IMR-90 (cell line): ENCODE results near the gene RIMS4. TPM values are rescaled to one million over a fixed set of nuclear protein-coding genes. Genes with fewer than 3 reads are reported as not detected.

Experiments
- ATAC-seq: fragments of 200-7000 bp; cut with Tn5 transposase; 2 replicates; pipeline ENCODE4 v1.9.1; 2020; ENCODE audit warnings: low read depth, mild to moderate bottlenecking, moderate library complexity
- BruUV-seq: library from RNA; stranded (reverse); fragments of 400-500 nt; replicated peaks from 2 replicates; lab custom pipeline; 2021; lab: Mats Ljungman, UMichigan
- CTCF ChIA-PET: fragments of 300-600 bp; formaldehyde crosslinking; extraction: SDS; loops from one replicate; lab custom pipeline; 2021; ENCODE audit warnings: antibody characterized with exemption; lab: Yijun Ruan, JAX
- POLR2A ChIA-PET: fragments of 300-600 bp; sonication (Branson Sonifier 250); formaldehyde crosslinking; loops from one replicate; lab custom pipeline; 2022; ENCODE audit warnings: antibody characterized with exemption; ENCODE audit not compliant: unreplicated experiment; lab: Charles Lee
- DNase-seq: peaks from one replicate; pipeline ENCODE4 v3.0.0; 2013
- H2AFZ ChIP-seq: replicated peaks from 2 replicates; pipeline ENCODE3; 2013; ENCODE audit warnings: low read length, mild to moderate bottlenecking; ENCODE audit not compliant: poor library complexity
- H2AK5ac ChIP-seq: 2 replicates; pipeline ENCODE4 v1.6.1; 2013; ENCODE audit warnings: low read depth, low read length, inconsistent platforms
- H2AK9ac ChIP-seq: replicated peaks from 2 replicates; pipeline ENCODE3; 2013; ENCODE audit warnings: mild to moderate bottlenecking, low read depth, low read length, moderate library complexity; ENCODE audit not compliant: poor library complexity
- H2BK120ac ChIP-seq: 2 replicates; pipeline ENCODE4 v1.6.1; 2013; ENCODE audit warnings: low read depth, low read length, inconsistent platforms
- H2BK15ac ChIP-seq: 3 replicates; pipeline ENCODE4 v1.6.1; 2013; ENCODE audit warnings: low read depth, low read length, inconsistent platforms
- H2BK20ac ChIP-seq: 2 replicates; pipeline ENCODE4 v1.6.1; 2013; ENCODE audit warnings: low read depth, mild to moderate bottlenecking, inconsistent platforms, low read length, moderate library complexity
- H2BK5ac ChIP-seq: 2 replicates; pipeline ENCODE4 v1.6.1; 2013; ENCODE audit warnings: mild to moderate bottlenecking, low read depth, low read length, inconsistent platforms; ENCODE audit not compliant: poor library complexity, severe bottlenecking
- H3K14ac ChIP-seq: replicated peaks from 2 replicates; pipeline ENCODE4 v1.6.1; 2013; ENCODE audit warnings: low read depth, low read length, inconsistent platforms
- H3K18ac ChIP-seq: 2 replicates; pipeline ENCODE4 v1.6.1; 2013; ENCODE audit warnings: low read depth, low read length, control low read depth
- H3K23ac ChIP-seq: 2 replicates; pipeline ENCODE4 v1.6.1; 2013; ENCODE audit warnings: low read depth, low read length, inconsistent platforms
- H3K27ac ChIP-seq: 2 replicates; pipeline ENCODE4 v1.5.1; 2013; ENCODE audit warnings: mild to moderate bottlenecking, control low read depth, low read length; ENCODE audit not compliant: insufficient read depth
- H3K27me3 ChIP-seq: 2 replicates; pipeline ENCODE4 v1.6.1; 2013; ENCODE audit warnings: low read length; ENCODE audit not compliant: control insufficient read depth, insufficient read depth
- H3K36me3 ChIP-seq: 2 replicates; pipeline ENCODE4 v1.6.1; 2013; ENCODE audit warnings: low read length, mixed read lengths; ENCODE audit not compliant: control insufficient read depth, insufficient read depth
- H3K4ac ChIP-seq: 2 replicates; pipeline ENCODE4 v1.6.1; 2013; ENCODE audit warnings: low read depth, low read length, inconsistent platforms
- H3K4me1 ChIP-seq: 2 replicates; pipeline ENCODE4 v1.6.1; 2013; ENCODE audit warnings: low read length, mixed read lengths; ENCODE audit not compliant: control insufficient read depth, insufficient read depth
- H3K4me2 ChIP-seq: 2 replicates; pipeline ENCODE4 v1.6.1; 2013; ENCODE audit warnings: low read depth, mild to moderate bottlenecking, control low read depth, low read length, moderate library complexity
- H3K4me3 ChIP-seq: 2 replicates; pipeline ENCODE4 v1.5.1; 2013; ENCODE audit warnings: low read depth, mild to moderate bottlenecking, control low read depth, low read length, moderate library complexity; ENCODE audit not compliant: insufficient read depth
- H3K56ac ChIP-seq: 2 replicates; pipeline ENCODE4 v1.6.1; 2013; ENCODE audit warnings: low read length, inconsistent platforms; ENCODE audit not compliant: insufficient read depth; ENCODE audit errors: extremely low read depth
- H3K79me1 ChIP-seq, 2 experiments: 2 replicates each; pipeline ENCODE4 v1.6.1; 2013; ENCODE audit warnings: low read length in 2 of 2, inconsistent platforms in 1 of 2, low read depth in 1 of 2
- H3K9ac ChIP-seq: 2 replicates; pipeline ENCODE4 v1.6.1; 2013; ENCODE audit warnings: low read depth, low read length, control low read depth
- H3K9me1 ChIP-seq: 2 replicates; pipeline ENCODE4 v1.6.1; 2013; ENCODE audit warnings: low read length, inconsistent platforms; ENCODE audit not compliant: insufficient read depth
- H3K9me3 ChIP-seq: 2 replicates; pipeline ENCODE4 v1.6.1; 2013; ENCODE audit warnings: low read length; ENCODE audit not compliant: control insufficient read depth, insufficient read depth
- H4K20me1 ChIP-seq: 2 replicates; pipeline ENCODE4 v1.6.1; 2013; ENCODE audit warnings: low read length, inconsistent platforms; ENCODE audit not compliant: insufficient read depth
- H4K5ac ChIP-seq: 2 replicates; pipeline ENCODE4 v1.6.1; 2013; ENCODE audit warnings: mild to moderate bottlenecking, low read depth, low read length, control low read depth
- H4K8ac ChIP-seq, 2 experiments: 2 replicates each; pipeline ENCODE4 v1.6.1; 2013; ENCODE audit warnings: low read depth in 2 of 2, low read length in 2 of 2, control low read depth in 1 of 2, inconsistent platforms in 1 of 2
- H4K91ac ChIP-seq: 2 replicates; pipeline ENCODE4 v1.6.1; 2013; ENCODE audit warnings: low read depth, low read length, inconsistent platforms; ENCODE audit not compliant: insufficient read depth
- BHLHE40 ChIP-seq: fragments of 150-350 bp; IDR thresholded peaks from 2 replicates; pipeline ENCODE4 v1.6.1; 2016; ENCODE audit warnings: mild to moderate bottlenecking, low read depth, low read length
- CHD1 ChIP-seq: IDR thresholded peaks from 2 replicates; pipeline ENCODE4 v1.6.1; 2012; ENCODE audit warnings: low read depth, low read length, improper control_type of control experiment
- MAZ ChIP-seq: IDR thresholded peaks from 2 replicates; pipeline ENCODE4 v1.6.1; 2012; ENCODE audit warnings: low read depth, mild to moderate bottlenecking, low read length, improper control_type of control experiment, moderate library complexity, borderline replicate concordance
- MXI1 ChIP-seq: IDR thresholded peaks from 2 replicates; pipeline ENCODE4 v1.6.1; 2012; ENCODE audit warnings: low read depth, mild to moderate bottlenecking, low read length, moderate library complexity, borderline replicate concordance
- NFE2L2 ChIP-seq: fragments of 150-350 bp; IDR thresholded peaks from 2 replicates; pipeline ENCODE4 v1.6.1; 2016; ENCODE audit warnings: low read depth, mild to moderate bottlenecking, low read length
- RCOR1 ChIP-seq: IDR thresholded peaks from 2 replicates; pipeline ENCODE4 v1.6.1; 2012; ENCODE audit warnings: mild to moderate bottlenecking, low read length, improper control_type of control experiment; ENCODE audit not compliant: insufficient replicate concordance
- RFX5 ChIP-seq: IDR thresholded peaks from 2 replicates; pipeline ENCODE4 v1.8.0; 2012; ENCODE audit warnings: low read depth, mild to moderate bottlenecking, low read length, moderate library complexity
- WGBS, 2 experiments: methylation state at CpG; one replicate each; pipeline versions ENCODE4 v1.1.5 to v1.1.7; 2013; ENCODE audit warnings: missing lambda C conversion rate in 2 of 2; ENCODE audit not compliant: insufficient read length in 1 of 2; ENCODE audit errors: extremely low coverage in 2 of 2; 5-methylcytosine and 5-hydroxymethylcytosine counted together
- dilution Hi-C: fragments of 300-500 bp; cut with HindIII; formaldehyde crosslinking; loops from one replicate; pipeline ENCODE4 v1.14.3; 2018; ENCODE audit warnings: low sequenced_read_pairs; ENCODE audit not compliant: unreplicated experiment
- in situ Hi-C: fragments of 300-500 bp; cut with MboI; formaldehyde crosslinking; loops from 3 replicates; pipeline ENCODE4 v1.14.3; 2019; ENCODE audit warnings: low sequenced_read_pairs, inconsistent platforms, mixed read lengths
- intact Hi-C: fragments of 100-400 bp; cut with micrococcal nuclease; formaldehyde crosslinking; loops from 2 replicates; pipeline ENCODE4 v1.10.0; 2022
- polyA plus RNA-seq, 3 experiments: library from polyadenylated mRNA; depleted of rRNA; stranded (reverse); fragments of >200 nt; gene quantifications; 2 replicates each; pipeline ENCODE4 v1.2.3, GENCODE V29; 2012; ENCODE audit warnings: low replicate concordance in 1 of 3
- total RNA-seq: library from RNA; depleted of rRNA; stranded (reverse); fragments of >200 nt; gene quantifications from 2 replicates; pipeline ENCODE4 v1.2.3, GENCODE V29; 2012
- TF ChIP-seq, protein P1 (sequence below): fragments of 150-350 bp; IDR thresholded peaks from 2 replicates; pipeline ENCODE4 v1.6.1; 2016; ENCODE audit warnings: low read depth, mild to moderate bottlenecking, low read length, moderate library complexity, borderline replicate concordance

The RIMS4 gene
- total and polyA plus RNA-seq, 2 of the 4 experiments (the other 2 are of a cell fraction): not detected

GRCh38 chr20:44795836-44796235, 14.5 kb downstream of the RIMS4 start:
- H3K4me3 ChIP-seq: no peak overlapping the region
- H3K4me2 ChIP-seq: no peak overlapping the region
- dilution Hi-C loops: no loop called here
- H3K56ac ChIP-seq: no peak overlapping the region
- H3K36me3 ChIP-seq: no peaks in the 10 kb centered on the region
- BruUV-seq: no TSS peak
- no peak overlapping the region for H2AFZ ChIP-seq
- peaks cover 26% of the 10 kb centered on the region for H3K27me3 ChIP-seq
- H3K14ac ChIP-seq: no peak overlapping the region
- H2BK15ac ChIP-seq: no peak overlapping the region
- TF ChIP-seq, protein P1, sequence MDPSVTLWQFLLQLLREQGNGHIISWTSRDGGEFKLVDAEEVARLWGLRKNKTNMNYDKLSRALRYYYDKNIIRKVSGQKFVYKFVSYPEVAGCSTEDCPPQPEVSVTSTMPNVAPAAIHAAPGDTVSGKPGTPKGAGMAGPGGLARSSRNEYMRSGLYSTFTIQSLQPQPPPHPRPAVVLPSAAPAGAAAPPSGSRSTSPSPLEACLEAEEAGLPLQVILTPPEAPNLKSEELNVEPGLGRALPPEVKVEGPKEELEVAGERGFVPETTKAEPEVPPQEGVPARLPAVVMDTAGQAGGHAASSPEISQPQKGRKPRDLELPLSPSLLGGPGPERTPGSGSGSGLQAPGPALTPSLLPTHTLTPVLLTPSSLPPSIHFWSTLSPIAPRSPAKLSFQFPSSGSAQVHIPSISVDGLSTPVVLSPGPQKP: no peak
- TF ChIP-seq NFE2L2 (no peak), RFX5 (no peak), CHD1 (no peak), MXI1 (no peak), BHLHE40 (no peak), MAZ (no peak), RCOR1 (no peak)
- no peak overlapping the region for H2AK5ac ChIP-seq
- H2AK9ac ChIP-seq: no peak overlapping the region
- H3K9ac ChIP-seq: no peak overlapping the region
- no peaks in the 10 kb centered on the region for H3K4me1 ChIP-seq
- H4K91ac ChIP-seq: no peak overlapping the region
- ATAC-seq: no peak
- no peak overlapping the region for H2BK120ac ChIP-seq
- no peak overlapping the region for H3K27ac ChIP-seq
- ChIA-PET POLR2A (no interaction called here), CTCF (no interaction called here)
- H3K9me3 ChIP-seq: no peaks in the 10 kb centered on the region
- DNase-seq: no peak
- H4K8ac ChIP-seq: no peak overlapping the region
- no peak overlapping the region for H4K5ac ChIP-seq
- H3K79me1 ChIP-seq: no peaks in the 10 kb centered on the region
- in situ Hi-C loops: no loop called here
- no peak overlapping the region for H3K4ac ChIP-seq
- no peak overlapping the region for H2BK5ac ChIP-seq
- intact Hi-C loops: no loop called here
- no peak overlapping the region for H2BK20ac ChIP-seq
- H4K20me1 ChIP-seq: no peaks in the 10 kb centered on the region
- 0% methylated on average over 2 of the region's 4 CpGs; no CpG with 5 or more reads in 1 of the 2 experiments for WGBS, 2 experiments
- H3K9me1 ChIP-seq: no peaks in the 10 kb centered on the region
- H3K18ac ChIP-seq: no peak overlapping the region
- H3K23ac ChIP-seq: no peak overlapping the region
